K562 (cell line): ENCODE measurements around the gene NR3C2. TPM values are rescaled to one million over a fixed set of nuclear protein-coding genes. Genes with fewer than 3 reads are reported as not detected.

Experiments
- ATAC-seq: fragments of 200-7000 bp; cut with Tn5 transposase; 3 replicates; pipeline ENCODE4 v1.9.1; 2020; ENCODE audit warnings: moderate library complexity
- BruUV-seq: library from RNA; stranded (reverse); fragments of 400-500 nt; replicated peaks from 2 replicates; lab custom pipeline; 2021; lab: Mats Ljungman, UMichigan
- CTCF ChIA-PET: fragments of 300-600 bp; formaldehyde crosslinking; extraction: SDS; loops from one replicate; lab custom pipeline; 2021; ENCODE audit warnings: low intra/inter-chr PET ratio; lab: Yijun Ruan, JAX
- POLR2A ChIA-PET: fragments of 300-600, 350-650 bp; sonication (Branson Sonifier 250); formaldehyde crosslinking; extraction: SDS; loops from one replicate; lab custom pipeline; 2021; ENCODE audit warnings: antibody characterized with exemption, inconsistent platforms; lab: Yijun Ruan, JAX
- DNase-seq, 4 experiments: peaks; one replicate each; pipeline versions ENCODE4 v3.0.0 to v3.0.0-alpha.2; 2011 to 2018; ENCODE audit warnings: low spot score in 3 of 4, mixed read lengths in 3 of 4; ENCODE audit errors: extremely low read depth in 1 of 4
- FAIRE-seq: peaks from 2 replicates; lab custom pipeline; 2011; peaks lifted over from hg19 to GRCh38; lab: Jason Lieb, UNC
- H2AFZ ChIP-seq: 2 replicates; pipeline ENCODE4 v1.6.0; 2011; ENCODE audit warnings: low read depth, low read length, control low read depth, inconsistent platforms
- H3K27ac ChIP-seq: fragments of 200-600 bp; 3 replicates; pipeline ENCODE4 v1.8.0; 2011; ENCODE audit warnings: low read depth, mild to moderate bottlenecking, control low read depth, inconsistent platforms, low read length, moderate library complexity, mixed read lengths; ENCODE audit errors: extremely low read depth
- H3K27me3 ChIP-seq, 2 experiments: fragments of 300-600 bp in 1 of 2; 2 replicates in 1 of 2; 3 replicates in 1 of 2; pipeline versions ENCODE4 v1.6.0 to v1.8.0; 2011; ENCODE audit warnings: inconsistent platforms in 2 of 2, low read length in 2 of 2, mild to moderate bottlenecking in 1 of 2, mixed read lengths in 1 of 2, moderate library complexity in 1 of 2; ENCODE audit not compliant: control insufficient read depth in 2 of 2, insufficient read depth in 2 of 2
- H3K36me3 ChIP-seq: fragments of 300-600 bp; 3 replicates; pipeline ENCODE4 v1.8.0; 2011; ENCODE audit warnings: mild to moderate bottlenecking, low read length, inconsistent platforms; ENCODE audit not compliant: control insufficient read depth, insufficient read depth
- H3K4me1 ChIP-seq, 2 experiments: fragments of 200-600 bp in 1 of 2; replicated peaks in 1 of 2; 2 replicates in 1 of 2; 3 replicates in 1 of 2; pipeline versions ENCODE4 v1.5.1 to v1.8.0; 2011; ENCODE audit warnings: inconsistent platforms in 2 of 2, low read length in 2 of 2, mild to moderate bottlenecking in 1 of 2, mixed read lengths in 1 of 2, moderate library complexity in 1 of 2; ENCODE audit not compliant: control insufficient read depth in 2 of 2, insufficient read depth in 2 of 2
- H3K4me2 ChIP-seq: 2 replicates; pipeline ENCODE4 v1.6.1; 2011; ENCODE audit warnings: low read length, control low read depth, inconsistent platforms, mixed read lengths; ENCODE audit not compliant: insufficient read depth
- H3K4me3 ChIP-seq: fragments of 200-600 bp; sonication (generic), shearing (Covaris generic); 2 replicates; pipeline ENCODE4 v1.5.1; 2016; ENCODE audit warnings: control low read depth, inconsistent platforms
- H3K79me2 ChIP-seq: fragments of 200-600 bp; 3 replicates; pipeline ENCODE4 v1.8.0; 2011; ENCODE audit warnings: low read length, inconsistent platforms; ENCODE audit not compliant: control insufficient read depth, insufficient read depth
- H3K9ac ChIP-seq, 2 experiments: 2 replicates each; pipeline versions ENCODE4 v1.6.0 to v1.6.1; 2011; ENCODE audit warnings: low read depth in 2 of 2, low read length in 2 of 2, control low read depth in 1 of 2, inconsistent platforms in 1 of 2, mild to moderate bottlenecking in 1 of 2, mixed read lengths in 1 of 2; ENCODE audit not compliant: insufficient read depth in 1 of 2
- H3K9me1 ChIP-seq: one replicate; pipeline ENCODE4 v1.6.0; 2011; ENCODE audit warnings: inconsistent platforms, mild to moderate bottlenecking, low read length, moderate library complexity; ENCODE audit not compliant: control insufficient read depth, insufficient read depth
- H3K9me3 ChIP-seq: replicated peaks from 2 replicates; pipeline ENCODE4 v1.5.1; 2011; ENCODE audit warnings: low read depth, low read length, inconsistent platforms; ENCODE audit not compliant: control insufficient read depth, insufficient read depth
- H4K20me1 ChIP-seq: replicated peaks from 2 replicates; pipeline ENCODE4 v1.6.1; 2011; ENCODE audit warnings: low read length, inconsistent platforms, mixed read lengths; ENCODE audit not compliant: control insufficient read depth, insufficient read depth
- CBX1 ChIP-seq: sonication (generic); IDR thresholded peaks from 2 replicates; pipeline ENCODE4 v1.6.1; 2016; ENCODE audit warnings: antibody characterized with exemption, low read depth, mild to moderate bottlenecking
- ELK1 ChIP-seq: sonication (generic); formaldehyde crosslinking; IDR thresholded peaks from 2 replicates; pipeline ENCODE4 v1.8.1; 2022; ENCODE audit warnings: missing genetic modification reagents
- ETS1 ChIP-seq: conservative IDR thresholded peaks from 2 replicates; pipeline ENCODE4 v1.6.1; 2011; ENCODE audit warnings: low read depth, mild to moderate bottlenecking, low read length; ENCODE audit not compliant: control insufficient read depth
- FOXA1 ChIP-seq: fragments of 450-650 bp; IDR thresholded peaks from 2 replicates; pipeline ENCODE4 v1.6.1; 2016; ENCODE audit warnings: mild to moderate bottlenecking, borderline replicate concordance
- HNRNPK ChIP-seq: fragments of 200-400 bp; formaldehyde crosslinking; IDR thresholded peaks from one replicate; pipeline ENCODE4 v1.6.1; 2018; ENCODE audit warnings: mild to moderate bottlenecking, low read depth, low read length; ENCODE audit not compliant: poor library complexity, severe bottlenecking
- IRF9 ChIP-seq: fragments of 450-650 bp; IDR thresholded peaks from 2 replicates; pipeline ENCODE4 v1.6.1; 2016; ENCODE audit warnings: missing biosample characterization, missing genetic modification characterization
- MAFG ChIP-seq: fragments of 450-650 bp; conservative IDR thresholded peaks from 2 replicates; pipeline ENCODE4 v1.6.1; 2016; ENCODE audit warnings: missing genetic modification characterization, missing compliant biosample characterization
- MAZ ChIP-seq, 2 experiments: fragments of 450-650 bp in 1 of 2; sonication (generic) in 1 of 2; formaldehyde crosslinking; IDR thresholded peaks in 1 of 2; conservative IDR thresholded peaks in 1 of 2; 2 replicates each; pipeline versions ENCODE4 v1.4.0 to v1.5.0; 2020; ENCODE audit warnings: mild to moderate bottlenecking in 1 of 2, missing genetic modification reagents in 1 of 2
- NCOA2 ChIP-seq, 2 experiments: fragments of 450-650 bp; IDR thresholded peaks; 2 replicates each; pipeline ENCODE4 v1.6.1; 2018; ENCODE audit warnings: mild to moderate bottlenecking in 2 of 2, moderate library complexity in 1 of 2; ENCODE audit not compliant: partially characterized antibody in 2 of 2
- NR2C2 ChIP-seq, 2 experiments: fragments of 200-800 bp in 1 of 2; sonication (Bioruptor generic) in 1 of 2; sonication (generic) in 1 of 2; formaldehyde crosslinking in 1 of 2; IDR thresholded peaks; 2 replicates each; pipeline versions ENCODE4 v1.6.1 to v1.8.0; 2016 to 2022; ENCODE audit warnings: mild to moderate bottlenecking in 1 of 2, missing compliant biosample characterization in 1 of 2, missing genetic modification characterization in 1 of 2, missing genetic modification reagents in 1 of 2
- PURB ChIP-seq: sonication (generic); formaldehyde crosslinking; IDR thresholded peaks from 2 replicates; pipeline ENCODE4 v1.9.0; 2021; ENCODE audit warnings: low read depth, mild to moderate bottlenecking, missing genetic modification reagents
- RAD21 ChIP-seq, 2 experiments: fragments of 250-450 bp in 1 of 2; fragments of 450-650 bp in 1 of 2; sonication (Bioruptor Pico) in 1 of 2; formaldehyde crosslinking in 1 of 2; IDR thresholded peaks in 1 of 2; conservative IDR thresholded peaks in 1 of 2; 2 replicates each; pipeline versions ENCODE4 v1.4.0 to v1.8.0; 2020 to 2022; ENCODE audit warnings: mild to moderate bottlenecking in 2 of 2, moderate library complexity in 1 of 2
- TAF9B ChIP-seq: fragments of 450-650 bp; IDR thresholded peaks from 2 replicates; pipeline ENCODE4 v1.6.1; 2018; ENCODE audit warnings: mild to moderate bottlenecking; ENCODE audit not compliant: partially characterized antibody
- TAL1 ChIP-seq: fragments of 450-650 bp; IDR thresholded peaks from 2 replicates; pipeline ENCODE4 v1.6.1; 2016; ENCODE audit warnings: mild to moderate bottlenecking
- TRIM28 ChIP-seq: fragments of 450-650 bp; IDR thresholded peaks from 2 replicates; pipeline ENCODE4 v1.6.1; 2017
- ZNF3 ChIP-seq: fragments of 250-450 bp; sonication (Bioruptor Pico); IDR thresholded peaks from 2 replicates; pipeline ENCODE4 v1.5.0; 2021; ENCODE audit warnings: mild to moderate bottlenecking, moderate library complexity
- ZNF717 ChIP-seq: fragments of 250-450 bp; sonication (Bioruptor Pico); IDR thresholded peaks from 2 replicates; pipeline ENCODE4 v1.5.0; 2021
- ZNF75A ChIP-seq: fragments of 450-650 bp; formaldehyde crosslinking; IDR thresholded peaks from 2 replicates; pipeline ENCODE4 v1.4.0; 2020; ENCODE audit warnings: mild to moderate bottlenecking
- WGBS: fragments of 100-300 bp; shearing (Covaris generic); methylation state at CpG from one replicate; pipeline ENCODE4 v1.1.6; 2016; ENCODE audit warnings: low coverage, mixed read lengths; ENCODE audit not compliant: insufficient coverage; ENCODE audit errors: missing lambda C conversion rate; 5-methylcytosine and 5-hydroxymethylcytosine counted together
- in situ Hi-C: fragments of 300-500 bp; cut with MboI; formaldehyde crosslinking; loops from 4 replicates; pipeline ENCODE4 v1.15.0; 2018; ENCODE audit warnings: inconsistent platforms, mixed read lengths
- intact Hi-C: fragments of 100-400 bp; cut with micrococcal nuclease; formaldehyde crosslinking; loops from 2 replicates; pipeline ENCODE4 v1.14.2; 2022
- polyA plus RNA-seq, 8 experiments: library from polyadenylated mRNA; depleted of rRNA in 4 of 8; stranded (reverse) in 5 of 8; unstranded in 3 of 8; fragments of >200 nt; fragmentation: Nextera tagmentation in 2 of 8; fragmentation: Illumina TruSeq in 1 of 8; extraction: Ambion mirVana in 2 of 8; extraction: Trizol in 1 of 8; gene quantifications; 2 replicates each; pipeline versions ENCODE4 v1.2.1 to v1.2.3, GENCODE V29; 2011 to 2014; ENCODE audit warnings: inconsistent platforms in 1 of 8, missing spikeins in 1 of 8
- total RNA-seq, 7 experiments: library from RNA; depleted of rRNA in 6 of 7; stranded (reverse); fragments of >200 nt in 6 of 7; fragmentation: Illumina TruSeq in 2 of 7; extraction: Trizol in 2 of 7; gene quantifications; 2 replicates each; pipeline versions ENCODE4 v1.2.1 to v1.2.3, GENCODE V29; 2011 to 2021; ENCODE audit warnings: low replicate concordance in 1 of 7

The NR3C2 gene
- total and polyA plus RNA-seq, 9 of the 15 experiments (the other 6 are each of a cell fraction or from before 2014, with no cell fraction given), result 0.01 to 0.28 (median 0.16) TPM; not detected in 2

GRCh38 chr4:148103597-148104355 lies 338.4 kb downstream of the NR3C2 start:
- Histone ChIP-seq H3K4me2 (no peak overlapping the region), H2AFZ (no peak overlapping the region), H3K79me2 (no peaks in the 10 kb centered on the region), H3K27me3 (no peaks in the 10 kb centered on the region), H3K27ac (no peak overlapping the region), H3K4me3 (no peak overlapping the region), H3K9me3 (no peaks in the 10 kb centered on the region), H3K36me3 (no peaks in the 10 kb centered on the region), H4K20me1 (no peaks in the 10 kb centered on the region), H3K9me1 (no peaks in the 10 kb centered on the region), H3K9ac (no peak overlapping the region), H3K4me1 (no peaks in the 10 kb centered on the region)
- POLR2A ChIA-PET, result no interaction called here
- intact Hi-C loops, result no loop called here
- CTCF ChIA-PET, result no interaction called here
- 0% methylated on average over 7 of the region's 7 CpGs for WGBS
- in situ Hi-C loops, result no loop called here
- ATAC-seq (no peak), DNase-seq (no peak), FAIRE-seq (no peak)
- TF ChIP-seq IRF9 (tag), result no peak
- no peak for TF ChIP-seq CBX1
- no peak for TF ChIP-seq NR2C2 (CRISPR knock-in tag; IDR thresholded peaks at IDR 0.05)
- no peak for TF ChIP-seq NR2C2 (tag; IDR thresholded peaks at IDR 0.05)
- TF ChIP-seq ELK1 (CRISPR knock-in tag), result no peak
- no peak for TF ChIP-seq ZNF717 (CRISPR knock-in tag)
- no peak for TF ChIP-seq TRIM28
- TF ChIP-seq MAZ (CRISPR knock-in tag; conservative IDR thresholded peaks at IDR 0.05 in 1 of 2, IDR thresholded peaks at IDR 0.05 in 1 of 2), result no peak
- no peak for TF ChIP-seq NCOA2 (IDR thresholded peaks at IDR 0.05; ENCODE audit: partially characterized antibody in 2 of 2)
- TF ChIP-seq PURB (CRISPR knock-in tag), result no peak
- no peak for TF ChIP-seq MAFG
- TF ChIP-seq ZNF75A (CRISPR knock-in tag), result no peak
- no peak for TF ChIP-seq HNRNPK
- no peak for TF ChIP-seq TAL1
- TF ChIP-seq RAD21 (CRISPR knock-in tag; conservative IDR thresholded peaks at IDR 0.05 in 1 of 2, IDR thresholded peaks at IDR 0.05 in 1 of 2), result no peak
- TF ChIP-seq TAF9B, result no peak
- TF ChIP-seq ZNF3, result no peak
- TF ChIP-seq ETS1, result no peak
- TF ChIP-seq FOXA1, result no peak
- no TSS peak for BruUV-seq
